IMR-90 (cell line): ENCODE data around the gene GJE1.

Experiments
- SMC3 ChIP-seq: fragments of 150-350 bp; IDR thresholded peaks from 2 replicates; pipeline ENCODE4 v1.6.1; 2016; ENCODE audit warnings: low read depth, mild to moderate bottlenecking, antibody characterized with exemption, low read length, moderate library complexity
- TF ChIP-seq, protein P1 (sequence below): conservative IDR thresholded peaks from 2 replicates; pipeline ENCODE4 v1.5.1; 2012; ENCODE audit warnings: mild to moderate bottlenecking, low read depth, low read length, improper control_type of control experiment
- TF ChIP-seq, protein P2 (sequence below): fragments of 150-350 bp; IDR thresholded peaks from 2 replicates; pipeline ENCODE4 v1.6.1; 2016; ENCODE audit warnings: low read depth, mild to moderate bottlenecking, low read length, moderate library complexity, borderline replicate concordance

GRCh38 chr6:142087950-142088857 is 44.5 kb upstream of the GJE1 start:
- no peak for TF ChIP-seq SMC3
- TF ChIP-seq, protein P1, sequence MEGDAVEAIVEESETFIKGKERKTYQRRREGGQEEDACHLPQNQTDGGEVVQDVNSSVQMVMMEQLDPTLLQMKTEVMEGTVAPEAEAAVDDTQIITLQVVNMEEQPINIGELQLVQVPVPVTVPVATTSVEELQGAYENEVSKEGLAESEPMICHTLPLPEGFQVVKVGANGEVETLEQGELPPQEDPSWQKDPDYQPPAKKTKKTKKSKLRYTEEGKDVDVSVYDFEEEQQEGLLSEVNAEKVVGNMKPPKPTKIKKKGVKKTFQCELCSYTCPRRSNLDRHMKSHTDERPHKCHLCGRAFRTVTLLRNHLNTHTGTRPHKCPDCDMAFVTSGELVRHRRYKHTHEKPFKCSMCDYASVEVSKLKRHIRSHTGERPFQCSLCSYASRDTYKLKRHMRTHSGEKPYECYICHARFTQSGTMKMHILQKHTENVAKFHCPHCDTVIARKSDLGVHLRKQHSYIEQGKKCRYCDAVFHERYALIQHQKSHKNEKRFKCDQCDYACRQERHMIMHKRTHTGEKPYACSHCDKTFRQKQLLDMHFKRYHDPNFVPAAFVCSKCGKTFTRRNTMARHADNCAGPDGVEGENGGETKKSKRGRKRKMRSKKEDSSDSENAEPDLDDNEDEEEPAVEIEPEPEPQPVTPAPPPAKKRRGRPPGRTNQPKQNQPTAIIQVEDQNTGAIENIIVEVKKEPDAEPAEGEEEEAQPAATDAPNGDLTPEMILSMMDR, result no peak
- TF ChIP-seq, protein P2, sequence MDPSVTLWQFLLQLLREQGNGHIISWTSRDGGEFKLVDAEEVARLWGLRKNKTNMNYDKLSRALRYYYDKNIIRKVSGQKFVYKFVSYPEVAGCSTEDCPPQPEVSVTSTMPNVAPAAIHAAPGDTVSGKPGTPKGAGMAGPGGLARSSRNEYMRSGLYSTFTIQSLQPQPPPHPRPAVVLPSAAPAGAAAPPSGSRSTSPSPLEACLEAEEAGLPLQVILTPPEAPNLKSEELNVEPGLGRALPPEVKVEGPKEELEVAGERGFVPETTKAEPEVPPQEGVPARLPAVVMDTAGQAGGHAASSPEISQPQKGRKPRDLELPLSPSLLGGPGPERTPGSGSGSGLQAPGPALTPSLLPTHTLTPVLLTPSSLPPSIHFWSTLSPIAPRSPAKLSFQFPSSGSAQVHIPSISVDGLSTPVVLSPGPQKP, result no peak
